T47D (cell line): ENCODE measurements around the gene TPM1.

Experiments
- DNase-seq, 2 experiments: peaks; one replicate each; pipeline versions ENCODE4 v3.0.0 to v3.0.0-alpha.2; 2011 to 2012; ENCODE audit warnings: low read depth in 1 of 2, low spot score in 1 of 2
- JUND ChIP-seq: IDR thresholded peaks from 2 replicates; pipeline ENCODE4 v1.6.1; 2012; ENCODE audit warnings: low read depth
- in situ Hi-C: cut with HindIII; loops from 2 replicates; pipeline ENCODE4 v1.10.0; 2016; ENCODE audit warnings: low sequenced_read_pairs, low pct_unique_long_range_greater_than_20kb

TPM1 gene

DNA sequence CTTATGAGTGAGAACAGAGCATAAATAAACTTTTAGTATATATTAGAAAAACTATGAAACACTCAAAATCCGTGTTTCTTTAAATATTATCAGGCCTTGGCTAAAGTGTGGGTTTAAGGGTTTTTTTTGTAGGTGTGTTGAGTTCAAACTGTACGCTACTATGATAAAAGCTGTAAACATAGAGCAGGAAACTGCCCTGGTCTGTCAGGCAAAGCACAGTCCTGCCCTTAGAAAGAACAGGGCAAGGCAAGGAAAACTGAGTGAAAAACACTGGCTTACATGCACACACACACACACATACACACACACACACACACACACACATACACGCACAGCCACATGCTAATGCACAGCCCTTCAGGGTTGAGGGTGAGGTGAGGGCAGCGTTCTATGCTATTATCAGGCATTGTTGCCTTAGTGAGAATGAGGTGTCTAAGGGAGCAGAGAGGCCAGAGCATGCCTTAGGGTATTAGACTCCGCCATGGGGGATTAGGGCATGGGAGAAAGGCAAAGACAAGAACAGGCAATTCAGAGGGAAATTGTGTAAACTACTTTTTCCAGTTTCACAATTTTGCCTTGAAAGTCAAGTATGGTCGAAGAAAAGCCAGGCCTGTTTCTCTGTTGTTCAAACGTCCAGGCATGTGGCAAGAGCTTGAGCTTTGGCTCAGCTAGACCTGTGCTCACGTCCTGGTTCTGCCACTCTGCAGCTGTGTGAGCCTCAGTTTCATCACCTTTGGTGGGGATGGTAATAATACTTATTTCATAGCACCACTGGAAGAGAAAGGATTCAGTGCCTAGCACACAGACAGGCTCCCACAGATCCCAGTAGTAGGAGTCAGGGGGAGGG lies 36.3 kb upstream of the TPM1 start:
- in situ Hi-C loops = no loop called here
- no peak for TF ChIP-seq JUND
- no peak for DNase-seq

- TF ChIP-seq JUND = no peak
- in situ Hi-C loops = no loop called here
- DNase-seq = no peak
Observed at GRCh38 chr15:63008333-63009049, 34.1 kb upstream of the TPM1 start.

- no peak for TF ChIP-seq JUND
- in situ Hi-C loops = no loop called here
- no peak for DNase-seq
Observed at GRCh38 chr15:63010386-63010785, 32.2 kb upstream of the TPM1 start.

DNA sequence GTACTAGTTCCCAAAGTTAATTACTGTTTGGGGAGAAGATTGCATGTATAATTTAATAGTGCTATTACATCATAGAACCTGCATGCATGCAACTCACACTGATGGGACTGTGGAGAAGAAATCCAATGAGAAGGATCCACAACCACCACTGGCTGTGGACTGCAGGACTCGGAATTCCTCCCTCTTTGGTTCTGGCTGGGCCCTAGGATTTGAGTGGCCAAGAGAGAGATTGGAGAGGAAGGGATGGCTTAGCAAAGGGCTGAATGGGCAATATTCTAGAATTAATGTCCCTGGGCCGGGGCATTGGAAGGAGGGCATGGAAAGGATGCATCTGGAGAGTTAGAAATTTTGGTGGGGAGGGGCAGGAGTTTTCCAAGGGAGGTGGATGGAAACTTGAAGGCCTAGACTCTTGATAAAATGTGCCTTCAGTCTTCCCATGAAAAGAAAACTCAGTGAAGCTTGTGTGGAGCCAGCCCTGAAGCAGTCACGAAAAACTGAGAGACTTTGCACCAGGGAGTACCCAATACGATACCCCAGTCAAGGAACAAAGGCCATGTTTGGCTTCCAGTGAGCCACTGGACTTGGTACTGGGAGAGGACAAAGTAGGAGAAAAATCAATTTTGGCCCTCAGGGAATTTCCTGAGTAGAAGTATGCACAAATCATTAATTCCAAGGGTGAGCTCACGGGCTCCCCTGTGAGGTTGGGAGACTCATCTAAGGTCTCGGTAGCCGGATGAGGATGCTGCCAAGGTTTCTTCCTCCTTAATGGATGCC lies 31.4 kb upstream of the TPM1 start:
- TF ChIP-seq JUND = no peak

DNA sequence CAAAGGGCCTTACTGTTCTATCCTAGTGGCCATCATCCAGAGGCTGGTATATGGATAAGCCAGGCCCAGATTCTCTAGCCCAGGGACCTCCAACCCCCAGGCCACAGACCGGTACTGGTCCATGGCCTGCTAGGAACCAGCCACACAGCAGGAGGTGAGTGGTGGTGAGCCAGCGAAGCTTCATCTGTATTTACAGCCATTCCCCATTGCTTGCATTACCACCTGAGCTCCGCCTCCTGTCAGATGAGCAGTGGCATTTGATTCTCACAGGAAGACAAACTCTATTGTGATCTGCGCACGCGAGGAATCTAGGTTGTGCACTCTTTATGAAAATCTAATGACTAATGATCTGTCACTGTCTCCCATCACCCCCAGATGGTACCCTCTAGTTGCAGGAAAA lies 30.1 kb upstream of the TPM1 start:
- TF ChIP-seq JUND = no peak
- in situ Hi-C loops = no loop called here

More for the DNA sequence above, 31.4 kb upstream of the TPM1 start:
- DNase-seq = no peak
- in situ Hi-C loops = no loop called here

DNA sequence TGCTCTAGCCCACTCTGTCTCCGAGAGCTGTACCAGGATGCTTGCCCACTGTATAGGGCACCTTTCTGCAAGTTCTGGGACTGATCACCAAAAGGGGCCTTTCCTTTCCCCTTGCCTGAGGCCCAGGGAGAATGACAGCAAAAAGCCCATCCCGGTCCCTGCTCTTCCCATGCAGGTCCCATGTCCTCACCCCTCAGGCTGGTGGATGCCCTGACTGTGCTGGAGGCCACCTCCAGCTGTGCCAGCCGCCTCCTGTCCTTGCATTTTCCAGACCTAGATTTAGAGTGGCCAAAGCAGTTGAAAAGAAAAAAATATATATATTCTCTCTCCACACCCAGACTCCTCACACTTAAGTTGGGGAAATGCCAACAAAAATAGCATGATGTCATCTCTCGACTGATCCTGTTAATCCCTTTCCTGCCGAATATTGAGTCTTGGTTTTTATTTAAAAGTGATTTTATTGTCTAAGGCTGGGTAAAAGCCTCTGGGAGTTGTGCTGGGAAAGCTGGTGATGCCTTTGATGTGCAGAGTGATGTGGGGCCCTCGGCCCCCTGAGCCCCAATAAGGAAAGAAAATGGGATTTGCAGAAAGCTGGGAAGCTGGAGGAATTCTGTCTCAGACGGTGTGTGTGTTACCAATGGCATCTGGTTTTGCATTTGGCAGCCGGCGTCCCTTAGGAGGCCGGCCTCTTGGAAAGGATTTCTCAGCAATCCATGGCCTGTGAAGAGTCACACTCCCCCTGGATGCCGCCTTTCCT lies 29.3 kb upstream of the TPM1 start:
- no peak for DNase-seq
- TF ChIP-seq JUND = no peak
- in situ Hi-C loops = no loop called here

More for the DNA sequence above, 30.1 kb upstream of the TPM1 start:
- no peak for DNase-seq

DNA sequence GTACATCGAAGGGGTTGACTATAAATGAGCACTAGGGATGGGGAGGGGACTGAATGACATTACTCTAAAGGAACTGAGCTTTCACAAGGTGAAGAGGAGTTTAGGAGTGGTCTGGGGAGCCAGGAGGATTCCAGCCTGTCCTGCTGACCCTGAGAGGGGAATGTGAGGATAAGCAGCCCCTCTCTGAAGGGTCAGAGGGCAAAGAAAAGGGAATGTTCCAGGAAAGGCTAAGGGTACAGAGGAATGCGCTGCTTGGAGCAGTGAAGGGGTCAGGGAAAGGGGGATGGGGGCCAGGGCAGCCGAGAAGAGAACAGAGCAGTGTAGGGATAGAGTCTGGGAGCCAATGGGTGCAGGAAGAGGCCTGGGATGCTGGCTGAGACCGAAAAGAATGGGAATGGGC lies 28.0 kb upstream of the TPM1 start:
- in situ Hi-C loops = no loop called here
- no peak for TF ChIP-seq JUND
- no peak for DNase-seq

- no peak for DNase-seq
- in situ Hi-C loops = no loop called here
- no peak for TF ChIP-seq JUND
Observed at GRCh38 chr15:63015618-63016017, 26.9 kb upstream of the TPM1 start.

GRCh38 chr15:63016234-63016633 lies 26.3 kb upstream of the TPM1 start:
- in situ Hi-C loops = no loop called here
- no peak for TF ChIP-seq JUND
- DNase-seq = no peak

DNA sequence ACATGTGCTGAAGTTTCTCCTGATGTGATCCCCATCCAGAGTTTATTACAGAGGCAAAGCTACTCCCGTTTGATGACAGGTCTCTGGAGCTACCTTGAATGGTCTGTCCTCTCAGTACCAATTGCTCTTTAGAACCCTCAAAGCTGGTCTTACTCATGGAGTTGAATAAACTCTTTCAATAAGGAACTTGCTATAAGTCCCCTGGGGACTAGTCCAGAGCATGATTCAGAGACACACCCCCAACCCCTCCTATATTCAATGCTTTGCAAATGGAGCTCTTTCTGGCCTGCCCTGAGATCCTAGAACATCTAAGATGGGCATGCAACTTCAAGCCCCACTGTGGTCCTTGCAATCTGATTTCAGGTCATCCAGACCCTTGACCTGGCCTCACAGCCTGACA lies 23.9 kb upstream of the TPM1 start:
- no peak for TF ChIP-seq JUND
- no peak for DNase-seq
- in situ Hi-C loops = no loop called here

- in situ Hi-C loops = no loop called here
- peak in 1 of 2 experiments; percentile 77 for DNase-seq
- TF ChIP-seq JUND = no peak
Observed at GRCh38 chr15:63019511-63020109, 22.9 kb upstream of the TPM1 start.

DNA sequence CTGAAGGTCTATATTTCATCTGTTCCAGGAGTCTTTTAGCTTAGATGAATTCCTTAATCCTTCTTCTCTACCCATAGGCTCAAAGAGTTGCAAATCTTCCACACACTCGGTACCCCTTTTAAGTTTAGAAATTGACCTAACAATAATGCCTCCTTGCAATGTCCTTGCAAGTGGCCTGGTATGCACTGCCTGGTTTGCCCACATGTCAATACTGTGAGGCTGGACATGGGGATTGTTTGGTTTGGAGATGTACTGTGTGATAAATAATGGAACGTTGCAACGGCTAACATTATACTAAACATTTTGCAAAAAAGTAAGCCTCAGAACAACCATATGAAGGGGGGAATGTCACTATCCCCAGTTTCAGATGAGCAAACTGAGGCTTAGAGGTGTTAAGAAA lies 22.4 kb upstream of the TPM1 start:
- in situ Hi-C loops = no loop called here
- peak in 1 of 2 experiments; percentile 54 for DNase-seq
- no peak; the same call in 1 of the 2 replicates for TF ChIP-seq JUND
